ENCODE measurements around the gene NALCN.

- TF ChIP-seq GATA3 (IDR thresholded peaks at IDR 0.05; ENCODE audit: low read depth, low read length) (no peak), GATA2 (IDR thresholded peaks at IDR 0.05; ENCODE audit: low read depth, low read length) (no peak)
Observed at GRCh38 chr13:101425156-101425471, 8.8 kb upstream of the NALCN start.
